Fibroblast of skin of back (primary cell): ENCODE data around the gene AFP.

Experiments used
- DNase-seq: peaks from one replicate; pipeline ENCODE4 v3.0.0-alpha.2; 2013

AFP gene

DNA sequence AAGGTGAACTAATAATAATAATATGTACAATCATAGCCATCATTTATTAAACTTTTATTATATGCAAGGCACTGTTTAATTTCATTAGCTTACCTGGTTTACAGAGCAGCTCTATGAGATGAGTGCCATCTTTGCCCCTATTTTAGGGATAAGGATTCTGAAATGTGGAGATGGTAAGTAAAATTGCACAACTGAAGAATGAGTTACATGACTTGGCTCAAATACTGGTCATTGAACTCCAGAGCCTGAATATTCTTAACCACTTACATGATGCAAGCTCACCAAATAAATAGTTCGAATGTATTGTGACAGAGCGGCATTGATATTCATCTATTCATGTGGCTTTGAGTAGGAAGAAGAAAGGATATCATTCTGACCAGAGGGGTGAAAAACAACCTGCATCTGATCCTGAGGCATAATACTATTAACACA lies 20.2 kb upstream of the AFP start:
- DNase-seq, result no peak

DNA sequence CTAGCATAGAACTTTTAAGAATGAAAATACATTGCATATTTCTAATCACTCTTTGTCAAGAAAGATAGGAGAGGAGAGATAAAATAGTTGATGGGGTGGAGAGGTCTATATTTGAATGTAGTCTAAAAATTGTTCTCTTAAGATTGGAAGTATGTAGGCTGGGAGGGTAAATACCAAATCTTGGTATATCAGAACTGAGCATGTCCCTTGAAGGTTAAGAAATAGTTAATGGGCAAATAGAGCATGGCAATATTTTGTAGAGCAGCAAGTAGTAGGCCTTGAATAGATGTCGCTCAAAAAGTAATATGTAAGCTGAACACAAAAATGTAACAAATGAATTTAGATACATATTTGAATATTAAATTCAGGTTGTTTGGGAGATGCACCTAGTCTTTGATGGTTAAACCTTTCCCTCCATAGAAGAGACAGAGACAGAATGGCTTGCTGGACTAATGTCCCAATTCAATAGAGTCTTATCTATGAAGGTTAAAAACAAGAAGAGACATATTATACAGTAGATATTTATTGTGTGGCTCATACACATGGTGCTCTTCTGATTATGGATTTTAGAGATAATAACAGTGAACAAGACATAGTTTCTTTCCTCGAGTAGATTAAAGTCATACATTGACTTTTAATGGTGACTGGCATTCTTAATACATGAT lies 19.5 kb upstream of the AFP start:
- DNase-seq, result no peak

DNA sequence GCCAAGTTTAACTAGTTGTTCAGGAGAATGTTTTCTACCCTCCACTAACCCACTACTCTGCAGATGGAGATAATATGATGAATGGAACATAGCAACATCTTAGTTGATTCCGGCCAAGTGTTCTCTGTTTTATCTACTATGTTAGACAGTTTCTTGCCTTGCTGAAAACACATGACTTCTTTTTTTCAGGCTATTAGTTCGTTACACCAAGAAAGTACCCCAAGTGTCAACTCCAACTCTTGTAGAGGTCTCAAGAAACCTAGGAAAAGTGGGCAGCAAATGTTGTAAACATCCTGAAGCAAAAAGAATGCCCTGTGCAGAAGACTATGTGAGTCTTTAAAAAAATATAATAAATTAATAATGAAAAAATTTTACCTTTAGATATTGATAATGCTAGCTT lies 18.7 kb upstream of the AFP start:
- DNase-seq, result no peak

DNA sequence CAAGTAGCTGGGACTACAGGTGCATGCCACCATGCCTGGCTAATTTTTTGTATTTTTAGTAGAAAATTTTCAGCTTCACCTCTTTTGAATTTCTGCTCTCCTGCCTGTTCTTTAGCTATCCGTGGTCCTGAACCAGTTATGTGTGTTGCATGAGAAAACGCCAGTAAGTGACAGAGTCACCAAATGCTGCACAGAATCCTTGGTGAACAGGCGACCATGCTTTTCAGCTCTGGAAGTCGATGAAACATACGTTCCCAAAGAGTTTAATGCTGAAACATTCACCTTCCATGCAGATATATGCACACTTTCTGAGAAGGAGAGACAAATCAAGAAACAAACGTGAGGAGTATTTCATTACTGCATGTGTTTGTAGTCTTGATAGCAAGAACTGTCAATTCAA lies 18.0 kb upstream of the AFP start:
- peak; percentile 22 for DNase-seq

- DNase-seq, result no peak
Measured at GRCh38 chr4:73418677-73419076, 17.3 kb upstream of the AFP start.

- DNase-seq, result no peak
Measured at GRCh38 chr4:73419106-73420038, 16.6 kb upstream of the AFP start.

DNA sequence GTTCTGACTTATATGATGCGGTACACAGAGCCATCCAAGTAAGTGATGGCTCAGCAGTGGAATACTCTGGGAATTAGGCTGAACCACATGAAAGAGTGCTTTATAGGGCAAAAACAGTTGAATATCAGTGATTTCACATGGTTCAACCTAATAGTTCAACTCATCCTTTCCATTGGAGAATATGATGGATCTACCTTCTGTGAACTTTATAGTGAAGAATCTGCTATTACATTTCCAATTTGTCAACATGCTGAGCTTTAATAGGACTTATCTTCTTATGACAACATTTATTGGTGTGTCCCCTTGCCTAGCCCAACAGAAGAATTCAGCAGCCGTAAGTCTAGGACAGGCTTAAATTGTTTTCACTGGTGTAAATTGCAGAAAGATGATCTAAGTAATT lies 15.4 kb upstream of the AFP start:
- DNase-seq, result no peak

DNA sequence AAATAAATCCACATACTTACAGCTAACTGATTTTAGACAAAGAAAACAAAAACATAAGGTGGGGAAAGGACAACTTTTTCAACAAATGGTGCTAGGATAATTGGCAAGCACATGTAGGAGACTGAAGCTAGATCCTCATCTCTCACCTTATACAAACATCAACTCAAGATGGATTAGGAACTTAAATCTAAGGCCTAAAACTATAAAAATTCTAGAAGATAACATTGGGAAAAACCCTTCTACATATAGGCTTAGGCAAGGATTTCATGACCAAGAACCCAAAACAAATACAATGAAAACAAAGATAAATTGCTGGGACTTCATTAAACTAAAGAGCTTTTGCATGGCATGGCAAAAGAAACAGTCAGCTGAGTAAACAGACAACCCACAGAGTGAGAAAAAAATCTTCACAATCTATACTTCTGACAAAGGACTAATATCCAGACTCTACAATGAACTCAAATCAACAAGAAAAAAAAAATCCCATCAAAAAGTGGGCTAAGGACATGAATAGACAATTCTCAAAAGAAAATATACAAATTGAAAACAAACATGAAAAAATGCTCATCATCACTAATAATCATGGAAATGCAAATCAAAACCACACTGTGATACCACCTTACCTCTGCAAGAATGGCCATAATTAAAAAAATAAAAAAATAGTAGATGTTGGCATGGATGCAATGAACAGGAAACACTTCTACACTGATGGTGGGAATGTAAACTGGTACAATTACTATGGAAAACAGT lies 14.1 kb upstream of the AFP start:
- DNase-seq, result no peak

GRCh38 chr4:73422458-73422752 lies 13.6 kb upstream of the AFP start:
- no peak for DNase-seq

GRCh38 chr4:73423184-73423583 lies 12.8 kb upstream of the AFP start:
- no peak for DNase-seq

DNA sequence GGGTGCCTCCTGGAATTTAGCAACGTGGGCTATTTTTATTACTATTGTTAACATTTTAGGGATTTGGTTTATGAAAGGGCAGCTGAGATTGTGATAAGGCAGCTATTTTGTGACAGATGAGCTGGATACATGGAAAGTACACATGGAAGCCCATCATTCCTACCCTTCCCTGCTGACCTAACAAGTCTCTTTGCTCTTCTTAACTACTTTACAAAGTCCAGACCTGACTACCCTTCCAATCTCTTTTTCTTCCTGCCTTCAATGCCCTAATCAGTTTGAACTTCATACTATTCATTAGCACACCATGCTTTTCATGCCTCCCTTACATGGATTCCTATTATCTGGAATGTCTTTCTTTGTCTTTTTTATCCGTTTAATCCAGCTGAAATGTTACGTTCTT lies 9.4 kb upstream of the AFP start:
- no peak for DNase-seq

DNA sequence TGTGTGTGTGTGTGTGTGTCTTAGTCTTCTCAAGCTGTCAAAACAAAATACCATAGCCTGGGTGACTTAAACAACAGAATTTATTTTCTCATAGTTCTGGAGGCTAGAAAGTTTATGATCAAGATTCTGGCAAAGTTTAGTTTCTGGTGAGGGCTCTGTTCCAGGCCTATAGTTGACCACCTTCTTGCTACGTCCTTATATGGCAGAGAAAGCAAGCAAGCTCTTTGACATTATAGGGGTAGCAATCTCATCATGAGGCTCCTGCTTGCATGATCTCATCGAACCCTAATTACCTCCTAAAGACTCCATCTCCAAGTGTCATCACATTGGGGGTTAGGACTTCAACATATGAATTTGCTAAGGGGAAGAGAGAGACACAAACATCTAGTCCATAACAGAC lies 6.9 kb upstream of the AFP start:
- DNase-seq, result no peak

DNA sequence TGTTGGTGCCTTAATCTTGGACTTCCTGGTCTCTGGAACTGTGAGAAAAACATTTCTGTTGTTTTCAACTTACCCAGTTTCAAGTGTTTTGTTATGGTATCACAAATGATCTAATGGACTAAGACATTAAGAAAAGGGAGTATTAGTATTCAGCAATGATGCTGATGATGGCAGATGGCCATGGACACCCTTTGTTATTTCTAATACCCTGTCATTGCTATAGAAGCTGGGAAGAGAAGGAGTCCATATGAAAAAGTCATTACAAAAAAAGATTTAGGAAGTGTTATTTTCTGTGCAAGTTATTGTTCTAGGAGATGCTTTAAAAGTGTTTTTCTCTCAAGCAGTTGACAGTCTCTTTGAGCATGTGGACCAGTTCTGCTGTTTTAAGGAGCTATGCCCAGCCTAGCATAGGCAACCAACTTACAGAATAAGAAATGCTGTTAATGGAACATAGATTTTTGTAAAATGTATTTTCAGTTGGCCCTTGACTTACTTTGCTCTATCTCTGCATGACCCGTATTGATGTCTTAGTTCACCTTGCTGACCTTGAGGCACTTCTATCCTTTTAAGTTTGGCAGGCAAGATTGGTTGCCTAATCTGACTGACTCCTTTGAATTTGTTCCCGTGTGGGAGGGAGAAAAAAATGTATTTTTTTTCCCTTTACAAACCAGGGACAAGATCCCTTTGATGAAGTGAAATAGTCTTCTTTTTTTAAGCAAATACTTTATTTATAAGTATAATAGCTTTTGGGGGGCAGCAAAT lies 6.0 kb upstream of the AFP start:
- DNase-seq, result no peak

GRCh38 chr4:73431813-73432168 lies 4.2 kb upstream of the AFP start:
- no peak for DNase-seq

DNA sequence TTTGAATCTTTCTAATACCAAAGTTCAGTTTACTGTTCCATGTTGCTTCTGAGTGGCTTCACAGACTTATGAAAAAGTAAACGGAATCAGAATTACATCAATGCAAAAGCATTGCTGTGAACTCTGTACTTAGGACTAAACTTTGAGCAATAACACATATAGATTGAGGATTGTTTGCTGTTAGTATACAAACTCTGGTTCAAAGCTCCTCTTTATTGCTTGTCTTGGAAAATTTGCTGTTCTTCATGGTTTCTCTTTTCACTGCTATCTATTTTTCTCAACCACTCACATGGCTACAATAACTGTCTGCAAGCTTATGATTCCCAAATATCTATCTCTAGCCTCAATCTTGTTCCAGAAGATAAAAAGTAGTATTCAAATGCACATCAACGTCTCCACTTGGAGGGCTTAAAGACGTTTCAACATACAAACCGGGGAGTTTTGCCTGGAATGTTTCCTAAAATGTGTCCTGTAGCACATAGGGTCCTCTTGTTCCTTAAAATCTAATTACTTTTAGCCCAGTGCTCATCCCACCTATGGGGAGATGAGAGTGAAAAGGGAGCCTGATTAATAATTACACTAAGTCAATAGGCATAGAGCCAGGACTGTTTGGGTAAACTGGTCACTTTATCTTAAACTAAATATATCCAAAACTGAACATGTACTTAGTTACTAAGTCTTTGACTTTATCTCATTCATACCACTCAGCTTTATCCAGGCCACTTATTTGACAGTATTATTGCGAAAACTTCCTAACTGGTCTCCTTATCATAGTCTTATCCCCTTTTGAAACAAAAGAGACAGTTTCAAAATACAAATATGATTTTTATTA lies 3.6 kb upstream of the AFP start:
- no peak for DNase-seq

DNA sequence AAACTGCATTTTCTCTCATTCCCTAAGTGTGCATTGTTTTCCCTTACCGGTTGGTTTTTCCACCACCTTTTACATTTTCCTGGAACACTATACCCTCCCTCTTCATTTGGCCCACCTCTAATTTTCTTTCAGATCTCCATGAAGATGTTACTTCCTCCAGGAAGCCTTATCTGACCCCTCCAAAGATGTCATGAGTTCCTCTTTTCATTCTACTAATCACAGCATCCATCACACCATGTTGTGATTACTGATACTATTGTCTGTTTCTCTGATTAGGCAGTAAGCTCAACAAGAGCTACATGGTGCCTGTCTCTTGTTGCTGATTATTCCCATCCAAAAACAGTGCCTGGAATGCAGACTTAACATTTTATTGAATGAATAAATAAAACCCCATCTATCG lies 2.9 kb upstream of the AFP start:
- DNase-seq, result no peak

- DNase-seq, result no peak
Measured at GRCh38 chr4:73434311-73434710, 1.7 kb upstream of the AFP start.

- DNase-seq, result no peak
Measured at GRCh38 chr4:73436674-73437557, 895 bp downstream of the AFP start.

GRCh38 chr4:73437558-73437956 lies 1.5 kb downstream of the AFP start:
- DNase-seq, result no peak

DNA sequence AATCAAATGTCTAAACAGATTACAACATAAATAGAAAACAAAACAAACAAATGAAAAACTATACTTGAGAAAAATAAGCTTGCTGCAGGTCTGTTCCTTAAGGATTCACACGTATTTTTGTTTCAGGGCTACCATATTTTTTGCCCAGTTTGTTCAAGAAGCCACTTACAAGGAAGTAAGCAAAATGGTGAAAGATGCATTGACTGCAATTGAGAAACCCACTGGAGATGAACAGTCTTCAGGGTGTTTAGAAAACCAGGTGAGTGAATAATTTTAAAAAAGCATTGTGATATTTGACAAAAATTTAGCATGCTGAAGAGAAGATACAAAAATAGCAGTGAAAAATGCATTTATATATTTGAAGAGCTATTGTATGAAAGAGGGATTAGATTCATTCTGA lies 2.0 kb downstream of the AFP start:
- no peak for DNase-seq
